ENCODE data around the gene CTNNB1.
A peak's percentile ranks its signal among the peaks of the same experiment; 100 is the strongest.

Gene CTNNB1

GRCh38 chr3:41223078-41223477 is 23.8 kb downstream of the CTNNB1 start:
- TF ChIP-seq, protein P1, sequence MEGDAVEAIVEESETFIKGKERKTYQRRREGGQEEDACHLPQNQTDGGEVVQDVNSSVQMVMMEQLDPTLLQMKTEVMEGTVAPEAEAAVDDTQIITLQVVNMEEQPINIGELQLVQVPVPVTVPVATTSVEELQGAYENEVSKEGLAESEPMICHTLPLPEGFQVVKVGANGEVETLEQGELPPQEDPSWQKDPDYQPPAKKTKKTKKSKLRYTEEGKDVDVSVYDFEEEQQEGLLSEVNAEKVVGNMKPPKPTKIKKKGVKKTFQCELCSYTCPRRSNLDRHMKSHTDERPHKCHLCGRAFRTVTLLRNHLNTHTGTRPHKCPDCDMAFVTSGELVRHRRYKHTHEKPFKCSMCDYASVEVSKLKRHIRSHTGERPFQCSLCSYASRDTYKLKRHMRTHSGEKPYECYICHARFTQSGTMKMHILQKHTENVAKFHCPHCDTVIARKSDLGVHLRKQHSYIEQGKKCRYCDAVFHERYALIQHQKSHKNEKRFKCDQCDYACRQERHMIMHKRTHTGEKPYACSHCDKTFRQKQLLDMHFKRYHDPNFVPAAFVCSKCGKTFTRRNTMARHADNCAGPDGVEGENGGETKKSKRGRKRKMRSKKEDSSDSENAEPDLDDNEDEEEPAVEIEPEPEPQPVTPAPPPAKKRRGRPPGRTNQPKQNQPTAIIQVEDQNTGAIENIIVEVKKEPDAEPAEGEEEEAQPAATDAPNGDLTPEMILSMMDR (IDR thresholded peaks at IDR 0.05; ENCODE audit: low read length, missing control alignments) = no peak
- no peak overlapping the region for H3K4me3 ChIP-seq (replicated peaks; ENCODE audit: low read depth, low read length)
- no peak for DNase-seq (ENCODE audit: low read depth)

DNA sequence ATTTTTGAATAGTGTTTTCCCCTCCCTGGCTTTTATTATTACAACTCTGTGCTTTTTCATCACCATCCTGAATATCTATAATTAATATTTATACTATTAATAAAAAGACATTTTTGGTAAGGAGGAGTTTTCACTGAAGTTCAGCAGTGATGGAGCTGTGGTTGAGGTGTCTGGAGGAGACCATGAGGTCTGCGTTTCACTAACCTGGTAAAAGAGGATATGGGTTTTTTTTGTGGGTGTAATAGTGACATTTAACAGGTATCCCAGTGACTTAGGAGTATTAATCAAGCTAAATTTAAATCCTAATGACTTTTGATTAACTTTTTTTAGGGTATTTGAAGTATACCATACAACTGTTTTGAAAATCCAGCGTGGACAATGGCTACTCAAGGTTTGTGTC is 24.4 kb downstream of the CTNNB1 start:
- TF ChIP-seq, protein P1 (IDR thresholded peaks at IDR 0.05; ENCODE audit: low read length, missing control alignments) = no peak
- no peak overlapping the region for H3K4me3 ChIP-seq (replicated peaks; ENCODE audit: low read depth, low read length)
- DNase-seq (ENCODE audit: low read depth) = no peak

DNA sequence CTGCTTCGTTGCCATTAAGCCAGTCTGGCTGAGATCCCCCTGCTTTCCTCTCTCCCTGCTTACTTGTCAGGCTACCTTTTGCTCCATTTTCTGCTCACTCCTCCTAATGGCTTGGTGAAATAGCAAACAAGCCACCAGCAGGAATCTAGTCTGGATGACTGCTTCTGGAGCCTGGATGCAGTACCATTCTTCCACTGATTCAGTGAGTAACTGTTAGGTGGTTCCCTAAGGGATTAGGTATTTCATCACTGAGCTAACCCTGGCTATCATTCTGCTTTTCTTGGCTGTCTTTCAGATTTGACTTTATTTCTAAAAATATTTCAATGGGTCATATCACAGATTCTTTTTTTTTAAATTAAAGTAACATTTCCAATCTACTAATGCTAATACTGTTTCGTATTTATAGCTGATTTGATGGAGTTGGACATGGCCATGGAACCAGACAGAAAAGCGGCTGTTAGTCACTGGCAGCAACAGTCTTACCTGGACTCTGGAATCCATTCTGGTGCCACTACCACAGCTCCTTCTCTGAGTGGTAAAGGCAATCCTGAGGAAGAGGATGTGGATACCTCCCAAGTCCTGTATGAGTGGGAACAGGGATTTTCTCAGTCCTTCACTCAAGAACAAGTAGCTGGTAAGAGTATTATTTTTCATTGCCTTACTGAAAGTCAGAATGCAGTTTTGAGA is 25.0 kb downstream of the CTNNB1 start:
- TF ChIP-seq, protein P1 (IDR thresholded peaks at IDR 0.05; ENCODE audit: low read length, missing control alignments) = peak; percentile 9
- no peak overlapping the region for H3K4me3 ChIP-seq (replicated peaks; ENCODE audit: low read depth, low read length)
- DNase-seq (ENCODE audit: low read depth) = peak; percentile 92

DNA sequence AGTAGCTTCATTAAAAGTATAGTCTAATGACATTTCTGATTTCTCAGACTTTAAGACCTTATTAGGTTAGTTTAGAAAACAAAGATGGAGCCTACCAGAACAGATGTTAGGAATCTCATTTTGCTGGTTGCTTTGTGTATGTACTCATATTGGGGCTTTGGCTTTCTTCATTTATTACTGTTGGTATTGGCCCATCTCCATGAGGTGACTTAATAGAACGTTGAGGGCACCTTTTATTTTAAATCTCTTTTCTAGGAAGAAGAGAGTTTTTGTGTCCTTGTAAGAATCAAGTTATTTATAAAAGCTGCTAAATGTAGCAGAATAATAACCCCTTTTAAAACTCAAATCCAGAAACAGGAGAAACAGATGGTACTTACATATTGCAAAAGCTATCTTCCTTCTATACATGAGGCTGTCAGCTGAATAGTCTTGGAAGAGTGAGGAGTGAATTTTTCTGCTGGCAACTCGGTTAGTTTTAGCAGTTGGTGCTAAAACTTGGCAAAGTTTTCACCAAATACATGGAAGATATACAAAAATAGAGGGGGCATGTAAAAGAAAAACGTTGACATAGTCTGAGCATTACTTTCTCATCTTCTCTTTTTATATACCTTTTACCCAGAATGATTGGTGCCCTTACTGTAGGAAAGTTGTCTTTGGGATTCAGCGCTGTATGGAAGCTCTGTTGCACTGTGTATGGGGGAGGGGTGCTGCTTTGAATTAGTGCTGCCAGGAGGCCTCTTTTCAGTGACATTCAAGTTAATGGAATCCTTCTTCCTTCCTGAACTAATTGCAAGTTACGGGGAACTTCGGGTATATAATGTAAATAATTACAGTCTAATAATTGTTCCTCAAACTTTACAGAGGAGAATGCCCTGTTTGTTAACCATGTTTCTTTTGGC is 35.8 kb downstream of the CTNNB1 start:
- DNase-seq (ENCODE audit: low read depth) = peak; percentile 41
- no peak overlapping the region for H3K4me3 ChIP-seq (replicated peaks; ENCODE audit: low read depth, low read length)
- TF ChIP-seq, protein P1 (IDR thresholded peaks at IDR 0.05; ENCODE audit: low read length, missing control alignments) = no peak

GRCh38 chr3:41236228-41236627 is 36.9 kb downstream of the CTNNB1 start:
- no peak overlapping the region for H3K4me3 ChIP-seq (replicated peaks; ENCODE audit: low read depth, low read length)

DNA sequence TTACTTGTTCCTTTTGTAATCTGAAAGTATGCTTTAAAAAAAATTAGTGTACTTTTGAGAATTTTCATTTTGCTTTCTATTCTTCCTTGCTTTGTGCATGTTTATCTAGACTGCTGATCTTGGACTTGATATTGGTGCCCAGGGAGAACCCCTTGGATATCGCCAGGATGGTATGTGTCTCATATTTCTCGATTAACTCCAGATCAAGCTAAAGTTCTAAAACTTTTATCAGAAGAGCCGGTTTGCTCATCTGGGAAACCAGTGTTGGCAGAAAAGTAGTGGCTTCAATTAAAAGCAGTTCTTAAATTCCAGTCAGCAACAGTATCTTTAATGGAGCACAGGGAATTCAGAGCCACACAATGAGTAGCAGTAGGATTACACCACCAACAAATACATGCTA is 38.6 kb downstream of the CTNNB1 start:
- no peak for DNase-seq (ENCODE audit: low read depth)
- no peak overlapping the region for H3K4me3 ChIP-seq (replicated peaks; ENCODE audit: low read depth, low read length)
- TF ChIP-seq, protein P1 (IDR thresholded peaks at IDR 0.05; ENCODE audit: low read length, missing control alignments) = no peak

More at GRCh38 chr3:41236228-41236627, 36.9 kb downstream of the CTNNB1 start:
- TF ChIP-seq, protein P1 (IDR thresholded peaks at IDR 0.05; ENCODE audit: low read length, missing control alignments) = no peak
- no peak for DNase-seq (ENCODE audit: low read depth)
